Gastrocnemius medialis (tissue), 4 donors: ENCODE measurements around the gene MCU. TPM values are rescaled to one million over a fixed set of nuclear protein-coding genes. Genes with fewer than 3 reads are reported as not detected.
"Not testable (repeated sequence)": the region's sequence is repeated elsewhere in the genome, so short reads cannot be mapped to it uniquely, and the experiment has no call there.

Source experiments
- ATAC-seq, 2 donors: fragments of 150-250 bp; one replicate each; pipeline ENCODE4 v1.9.1; 2016
- DNase-seq, 2 donors: peaks; one replicate each; pipeline ENCODE4 v3.0.0-alpha.2; 2019
- H3K27ac ChIP-seq, 4 donors: fragments of 200-600 bp; sonication (generic); 1 replicate in 1 of 4; 2 replicates in 3 of 4; pipeline ENCODE4 v1.5.1; 2016 to 2018; ENCODE audit warnings: mild to moderate bottlenecking in 2 of 4, moderate library complexity in 1 of 4
- H3K27me3 ChIP-seq, 3 donors: fragments of 200-600 bp; sonication (generic) in 2 of 3; 1 replicate in 1 of 3; 2 replicates in 2 of 3; pipeline versions ENCODE4 v1.5.1 to v1.6.0; 2016 to 2019; ENCODE audit warnings: mild to moderate bottlenecking in 1 of 3, moderate library complexity in 1 of 3
- H3K36me3 ChIP-seq, 2 donors: fragments of 200-600 bp; sonication (generic) in 1 of 2; one replicate each; pipeline ENCODE4 v1.5.1; 2017 to 2018
- H3K4me1 ChIP-seq, 2 donors: fragments of 200-600 bp; sonication (generic) in 1 of 2; one replicate each; pipeline ENCODE4 v1.5.1; 2016 to 2017; ENCODE audit warnings: mild to moderate bottlenecking in 2 of 2
- H3K4me3 ChIP-seq, 4 donors: fragments of 200-600 bp; sonication (generic) in 3 of 4; 1 replicate in 1 of 4; 2 replicates in 3 of 4; pipeline ENCODE4 v1.5.1; 2016 to 2019; ENCODE audit warnings: mild to moderate bottlenecking in 2 of 4
- H3K9me3 ChIP-seq, 3 donors: fragments of 200-600 bp; sonication (generic) in 2 of 3; 1 replicate in 1 of 3; 2 replicates in 2 of 3; pipeline ENCODE4 v1.5.1; 2016 to 2019
- POLR2A ChIP-seq, 2 donors: fragments of 450-650 bp; IDR thresholded peaks; one replicate each; pipeline ENCODE4 v1.6.1; 2017; ENCODE audit warnings: antibody characterized with exemption in 2 of 2, mild to moderate bottlenecking in 2 of 2, moderate library complexity in 2 of 2
- in situ Hi-C, 4 donors: fragments of 200-750 bp; cut with MboI; loops; one replicate each; pipeline versions ENCODE4 v1.15.0 to v1.8.0; 2017; ENCODE audit warnings: low sequenced_read_pairs in 4 of 4
- intact Hi-C: fragments of 100-400 bp; cut with DNase I; formaldehyde crosslinking; loops from one replicate; pipeline ENCODE4 v1.15.1; 2023; ENCODE audit warnings: low total_unique reads
- total RNA-seq, 4 donors: library from RNA; depleted of rRNA; stranded (reverse); fragments of >200 nt; gene quantifications; one replicate each; pipeline versions ENCODE4 v1.1.0 to v1.2.3, GENCODE V29; 2016
- TF ChIP-seq, protein P1 (sequence below), 5 experiments: fragments of 450-650 bp in 3 of 5; fragments of 200-600 bp in 2 of 5; sonication (generic) in 2 of 5; IDR thresholded peaks in 4 of 5; conservative IDR thresholded peaks in 1 of 5; 1 replicate in 4 of 5; 2 replicates in 1 of 5; pipeline ENCODE4 v1.5.1; 2016 to 2019; ENCODE audit warnings: antibody characterized with exemption in 5 of 5, mild to moderate bottlenecking in 3 of 5, moderate library complexity in 3 of 5

The MCU gene
- total RNA-seq, 4 donors from 2014 or later = 25.1 to 61.3 (median 49.0) TPM

DNA sequence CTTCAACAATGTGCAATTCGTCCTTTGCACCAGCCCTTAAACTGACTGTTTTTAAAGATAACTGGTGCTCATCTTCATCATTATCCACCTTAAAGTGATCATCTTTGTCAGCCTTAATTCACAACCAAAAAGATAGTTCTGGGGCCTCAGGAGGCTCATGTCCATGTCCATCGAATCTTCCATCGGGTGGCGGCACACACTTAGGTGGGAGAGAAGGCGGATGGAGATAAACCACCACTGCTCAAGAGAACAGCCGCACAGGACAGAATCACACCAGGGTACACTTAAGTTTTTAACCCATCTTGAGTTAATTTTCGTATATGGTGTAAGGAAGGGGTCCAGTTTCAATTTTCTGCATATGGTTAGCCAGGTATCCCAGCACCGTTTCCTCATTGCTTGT, 226.4 kb downstream of the MCU start:
- H3K27me3 ChIP-seq = no peaks in the 10 kb centered on the region
- TF ChIP-seq, protein P1, sequence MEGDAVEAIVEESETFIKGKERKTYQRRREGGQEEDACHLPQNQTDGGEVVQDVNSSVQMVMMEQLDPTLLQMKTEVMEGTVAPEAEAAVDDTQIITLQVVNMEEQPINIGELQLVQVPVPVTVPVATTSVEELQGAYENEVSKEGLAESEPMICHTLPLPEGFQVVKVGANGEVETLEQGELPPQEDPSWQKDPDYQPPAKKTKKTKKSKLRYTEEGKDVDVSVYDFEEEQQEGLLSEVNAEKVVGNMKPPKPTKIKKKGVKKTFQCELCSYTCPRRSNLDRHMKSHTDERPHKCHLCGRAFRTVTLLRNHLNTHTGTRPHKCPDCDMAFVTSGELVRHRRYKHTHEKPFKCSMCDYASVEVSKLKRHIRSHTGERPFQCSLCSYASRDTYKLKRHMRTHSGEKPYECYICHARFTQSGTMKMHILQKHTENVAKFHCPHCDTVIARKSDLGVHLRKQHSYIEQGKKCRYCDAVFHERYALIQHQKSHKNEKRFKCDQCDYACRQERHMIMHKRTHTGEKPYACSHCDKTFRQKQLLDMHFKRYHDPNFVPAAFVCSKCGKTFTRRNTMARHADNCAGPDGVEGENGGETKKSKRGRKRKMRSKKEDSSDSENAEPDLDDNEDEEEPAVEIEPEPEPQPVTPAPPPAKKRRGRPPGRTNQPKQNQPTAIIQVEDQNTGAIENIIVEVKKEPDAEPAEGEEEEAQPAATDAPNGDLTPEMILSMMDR (IDR thresholded peaks at IDR 0.05 in 4 of 5, conservative IDR thresholded peaks at IDR 0.05 in 1 of 5) = no peak
- no peak for TF ChIP-seq POLR2A (IDR thresholded peaks at IDR 0.05)
- no peaks in the 10 kb centered on the region for H3K4me1 ChIP-seq
- no peaks in the 10 kb centered on the region for H3K36me3 ChIP-seq
- no peak overlapping the region for H3K27ac ChIP-seq
- H3K4me3 ChIP-seq = no peak overlapping the region
- H3K9me3 ChIP-seq = peaks cover 0 to 4% (median 0%) of the 10 kb centered on the region in 3 donors
- ATAC-seq = no peak
- in situ Hi-C loops (no loop called here), intact Hi-C loops (no loop called here)
- no peak for DNase-seq

DNA sequence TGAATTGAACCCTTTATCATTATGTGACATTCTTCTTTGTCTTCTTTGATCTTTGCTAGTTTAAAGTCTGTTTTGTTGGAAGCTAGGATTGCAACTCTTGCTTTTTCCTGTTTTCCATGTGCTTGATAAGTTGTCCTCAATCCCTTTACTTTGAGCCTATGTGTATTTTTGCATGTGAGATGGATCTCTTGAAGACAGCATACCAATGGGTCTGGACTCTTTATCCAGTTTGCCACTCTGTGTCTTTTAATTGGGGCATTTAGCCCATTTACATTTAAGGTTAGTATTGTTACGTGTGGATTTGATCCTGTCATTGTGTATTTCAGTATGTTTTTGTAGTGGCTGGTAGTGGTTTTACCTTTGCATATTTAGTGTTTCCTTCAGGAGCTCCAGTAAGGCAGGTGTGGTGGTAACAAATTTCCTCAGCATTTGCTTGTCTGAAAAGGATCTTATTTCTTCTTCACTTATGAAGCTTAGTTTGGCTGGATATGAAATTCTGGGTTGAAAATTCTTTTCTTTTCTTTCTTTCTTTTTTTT, 229.3 kb downstream of the MCU start:
- ATAC-seq, H3K27ac ChIP-seq, DNase-seq, intact Hi-C loops, H3K9me3 ChIP-seq, H3K4me3 ChIP-seq, H3K36me3 ChIP-seq, H3K27me3 ChIP-seq, H3K4me1 ChIP-seq, in situ Hi-C loops: not testable (repeated sequence)

DNA sequence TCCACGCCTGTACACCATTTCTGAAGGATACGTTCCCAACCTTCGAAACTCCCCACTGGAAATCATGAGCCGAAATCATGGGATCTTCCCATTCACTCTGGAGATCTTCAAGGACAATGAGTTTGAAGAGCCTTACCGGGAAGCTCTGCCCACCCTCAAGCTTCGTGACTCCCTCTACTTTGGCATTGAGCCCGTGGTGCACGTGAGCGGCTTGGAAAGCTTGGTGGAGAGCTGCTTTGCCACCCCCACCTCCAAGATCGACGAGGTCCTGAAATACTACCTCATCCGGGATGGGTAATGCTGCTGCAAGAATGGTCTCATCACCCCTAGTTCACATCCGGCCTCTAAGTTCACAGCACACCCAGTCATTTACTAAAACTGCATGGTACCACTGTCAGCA, 232.4 kb downstream of the MCU start:
- H3K27me3 ChIP-seq = no peaks in the 10 kb centered on the region
- ATAC-seq = no peak
- no peak overlapping the region for H3K4me3 ChIP-seq
- no peak for DNase-seq
- peaks cover 0 to 4% (median 0%) of the 10 kb centered on the region in 3 donors for H3K9me3 ChIP-seq
- TF ChIP-seq, protein P1 (IDR thresholded peaks at IDR 0.05 in 4 of 5, conservative IDR thresholded peaks at IDR 0.05 in 1 of 5) = no peak
- no peak for TF ChIP-seq POLR2A (IDR thresholded peaks at IDR 0.05)
- in situ Hi-C loops = no loop called here
- no peaks in the 10 kb centered on the region for H3K4me1 ChIP-seq
- intact Hi-C loops = no loop called here
- H3K27ac ChIP-seq = no peak overlapping the region
- no peaks in the 10 kb centered on the region for H3K36me3 ChIP-seq

DNA sequence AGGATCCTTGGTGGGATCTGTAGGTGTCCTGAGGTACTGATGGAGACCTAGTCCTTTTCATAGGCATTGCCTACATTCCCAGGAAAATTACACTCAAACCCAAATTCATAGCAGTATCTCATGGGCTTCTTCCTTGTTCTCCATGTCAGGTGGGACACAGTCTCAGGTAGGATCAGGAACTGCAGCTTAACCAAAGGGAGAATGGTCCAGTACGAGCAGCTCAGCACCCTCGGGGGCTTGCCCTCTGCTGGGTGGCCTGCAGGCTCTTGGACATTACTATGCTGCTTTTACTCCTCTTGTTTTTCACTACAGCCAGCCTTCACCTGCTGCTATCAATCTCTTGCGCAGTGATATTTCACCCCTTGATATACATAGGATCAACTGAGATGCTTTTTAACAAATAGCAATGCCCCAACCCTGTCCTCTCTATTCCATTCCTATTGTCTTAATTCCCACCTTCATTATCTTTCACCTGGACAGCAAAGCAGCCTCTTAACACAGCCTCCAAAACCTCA, 234.1 kb downstream of the MCU start:
- Histone ChIP-seq H3K36me3 (no peaks in the 10 kb centered on the region), H3K4me1 (no peaks in the 10 kb centered on the region), H3K27ac (no peak overlapping the region), H3K9me3 (no peaks in the 10 kb centered on the region), H3K4me3 (no peak overlapping the region), H3K27me3 (no peaks in the 10 kb centered on the region)
- intact Hi-C loops = no loop called here
- DNase-seq (no peak), ATAC-seq (no peak)
- in situ Hi-C loops = no loop called here
- TF ChIP-seq, protein P1 (IDR thresholded peaks at IDR 0.05 in 4 of 5, conservative IDR thresholded peaks at IDR 0.05 in 1 of 5) = no peak
- no peak for TF ChIP-seq POLR2A (IDR thresholded peaks at IDR 0.05)

DNA sequence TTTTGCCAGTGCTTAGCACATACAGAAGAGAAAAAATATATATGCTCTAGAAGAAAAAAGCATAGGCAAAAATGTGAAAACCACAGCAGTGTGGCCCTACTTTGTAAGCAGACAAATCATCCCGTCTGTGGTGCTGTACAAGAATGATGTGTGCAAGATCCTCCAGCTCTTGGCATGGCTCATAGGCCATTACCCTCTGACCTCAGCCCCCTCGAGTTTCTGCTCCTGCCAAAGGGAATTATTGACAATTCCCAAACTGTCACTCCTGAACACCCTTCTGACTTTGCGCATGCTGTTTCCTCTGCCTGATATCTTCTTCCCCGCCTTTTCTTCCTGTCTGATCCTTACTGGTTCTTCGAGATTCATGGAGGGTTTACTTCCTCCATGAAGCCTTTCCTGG, 235.5 kb downstream of the MCU start:
- no peaks in the 10 kb centered on the region for H3K36me3 ChIP-seq
- TF ChIP-seq POLR2A (IDR thresholded peaks at IDR 0.05) = no peak
- TF ChIP-seq, protein P1 (IDR thresholded peaks at IDR 0.05 in 4 of 5, conservative IDR thresholded peaks at IDR 0.05 in 1 of 5) = no peak

More for the DNA sequence above, 235.5 kb downstream of the MCU start:
- Histone ChIP-seq H3K4me1 (no peaks in the 10 kb centered on the region), H3K27me3 (no peaks in the 10 kb centered on the region), H3K27ac (no peak overlapping the region), H3K9me3 (no peaks in the 10 kb centered on the region), H3K4me3 (no peak overlapping the region)
- DNase-seq (no peak), ATAC-seq (no peak)
- intact Hi-C loops = no loop called here
- in situ Hi-C loops = no loop called here
